Upper lobe of left lung (tissue), 6 donors: Measurements from ENCODE around the gene IL22RA2. TPM values are rescaled to one million over a fixed set of nuclear protein-coding genes. Genes with fewer than 3 reads are reported as not detected.
A peak's percentile ranks its signal among the peaks of the same experiment; 100 is the strongest.

Experiments
- ATAC-seq, 2 donors: fragments of 200-7000 bp; cut with Tn5 transposase; one replicate each; pipeline ENCODE4 v1.9.1; 2022; ENCODE audit warnings: mild to moderate bottlenecking in 2 of 2, moderate library complexity in 2 of 2; ENCODE audit not compliant: low FRiP score in 2 of 2
- DNase-seq, 2 donors: peaks; one replicate each; pipeline ENCODE4 v3.0.0-alpha.2; 2019 to 2020
- H3K27ac ChIP-seq, 4 donors: fragments of 200-600 bp; sonication (generic); one replicate each; pipeline ENCODE4 v1.5.1; 2016 to 2019
- H3K27me3 ChIP-seq, 4 donors: fragments of 200-600 bp; sonication (generic); one replicate each; pipeline ENCODE4 v1.5.1; 2017 to 2019
- H3K36me3 ChIP-seq, 4 donors: fragments of 200-600 bp; sonication (generic); one replicate each; pipeline ENCODE4 v1.5.1; 2016 to 2019
- H3K4me1 ChIP-seq, 4 donors: fragments of 200-600 bp; sonication (generic); one replicate each; pipeline ENCODE4 v1.5.1; 2018 to 2019
- H3K4me3 ChIP-seq, 4 donors: fragments of 200-600 bp; sonication (generic); one replicate each; pipeline ENCODE4 v1.5.1; 2017 to 2019; ENCODE audit warnings: mild to moderate bottlenecking in 2 of 4, moderate library complexity in 1 of 4
- H3K9me3 ChIP-seq, 4 donors: fragments of 200-600 bp; sonication (generic); one replicate each; pipeline ENCODE4 v1.5.1; 2018 to 2019
- CTCF ChIP-seq, 6 experiments: fragments of 450-650 bp in 4 of 6; fragments of 200-600 bp in 2 of 6; sonication (generic) in 2 of 6; IDR thresholded peaks; one replicate each; pipeline ENCODE4 v1.5.1; 2016 to 2019; ENCODE audit warnings: antibody characterized with exemption in 6 of 6
- EP300 ChIP-seq, 4 donors: sonication (generic); formaldehyde crosslinking; IDR thresholded peaks; one replicate each; pipeline ENCODE4 v1.5.1; 2017; ENCODE audit warnings: antibody characterized with exemption in 4 of 4, control low read depth in 2 of 4
- POLR2A ChIP-seq, 4 donors: fragments of 450-650 bp; IDR thresholded peaks; one replicate each; pipeline ENCODE4 v1.5.1; 2016 to 2017; ENCODE audit warnings: antibody characterized with exemption in 4 of 4, mild to moderate bottlenecking in 2 of 4
- POLR2AphosphoS5 ChIP-seq, 2 donors: sonication (generic); formaldehyde crosslinking; IDR thresholded peaks; one replicate each; pipeline ENCODE4 v1.5.1; 2017; ENCODE audit warnings: antibody characterized with exemption in 2 of 2
- WGBS, 2 donors: methylation state at CpG; one replicate each; pipeline ENCODE4 v1.1.5; 2017 to 2018; 5-methylcytosine and 5-hydroxymethylcytosine counted together
- total RNA-seq, 6 donors: library from RNA; depleted of rRNA in 4 of 6; stranded (reverse); fragments of >200 nt in 4 of 6; gene quantifications; one replicate each; pipeline versions ENCODE4 v1.1.0 to v1.2.1, GENCODE V29; 2016 to 2021
- donor health status: DM: no; HTN: no; CAD: no; lungs with moderate emphysema.
- donor health status: DM: no; HTN: yes; CAD: no; lungs with severe emphysema.

IL22RA2 gene
- total RNA-seq, 6 donors from 2014 or later, result not detected

DNA sequence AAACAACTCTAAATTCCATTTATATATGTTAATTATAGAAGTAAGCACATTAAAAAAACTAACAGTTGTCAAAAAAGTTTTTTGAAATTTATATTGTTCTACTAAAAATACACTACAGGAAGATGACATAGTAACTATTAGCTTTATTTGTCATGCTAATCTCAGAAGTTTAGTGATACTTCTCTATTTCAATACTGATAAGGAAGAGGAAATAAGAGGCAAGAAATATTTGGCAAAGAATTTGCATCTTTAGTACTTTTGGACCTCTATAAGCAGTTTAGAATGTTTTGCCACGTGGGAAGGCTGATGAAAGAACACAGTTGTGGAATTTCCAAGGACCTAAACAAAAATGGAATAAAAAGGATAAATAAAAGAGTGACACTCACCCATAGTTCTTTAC lies 33.1 kb upstream of the IL22RA2 start:
- Histone ChIP-seq H3K27me3 (no peaks in the 10 kb centered on the region), H3K9me3 (no peaks in the 10 kb centered on the region), H3K36me3 (peaks cover 22 to 72% (median 44%) of the 10 kb centered on the region in 4 donors), H3K4me1 (peaks cover 37 to 67% (median 57%) of the 10 kb centered on the region in 4 donors), H3K4me3 (no peak overlapping the region), H3K27ac (peak overlapping the region in 1 of 4 donors; percentile 69)
- DNase-seq (no peak), ATAC-seq (no peak)
- TF ChIP-seq POLR2AphosphoS5 (IDR thresholded peaks at IDR 0.05), result no peak
- no peak for TF ChIP-seq POLR2A (IDR thresholded peaks at IDR 0.05)
- no peak for TF ChIP-seq EP300 (IDR thresholded peaks at IDR 0.05)
- no peak for TF ChIP-seq CTCF (IDR thresholded peaks at IDR 0.05)
- WGBS, 2 donors, result 9 to 11% methylated on average over 1 of the region's 1 CpG

DNA sequence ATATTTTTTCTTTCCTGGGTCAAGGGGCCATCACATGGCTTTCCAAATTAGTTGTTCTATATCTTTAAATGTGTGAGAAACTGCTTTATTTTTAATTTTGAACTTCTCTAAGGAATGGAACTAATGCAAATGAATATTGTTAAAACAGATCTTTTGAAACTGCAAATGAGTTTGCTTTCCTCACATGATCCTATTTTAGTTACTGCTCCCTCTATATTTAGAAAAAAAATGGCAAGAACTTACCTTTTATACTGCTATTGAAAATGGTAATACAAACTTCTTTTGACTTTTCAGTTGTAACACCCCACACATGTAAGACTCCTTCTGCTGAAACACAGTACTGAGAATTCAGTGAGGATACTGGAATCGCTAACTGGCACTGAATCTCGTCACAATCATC lies 29.8 kb upstream of the IL22RA2 start:
- H3K27ac ChIP-seq, result no peak overlapping the region
- H3K4me1 ChIP-seq, result peaks cover 35 to 50% (median 42%) of the 10 kb centered on the region in 4 donors
- no peak for DNase-seq
- no peaks in the 10 kb centered on the region for H3K9me3 ChIP-seq
- WGBS, 2 donors, result 94 to 99% methylated on average over 2 of the region's 2 CpGs
- no peak overlapping the region for H3K4me3 ChIP-seq
- no peak for ATAC-seq
- H3K27me3 ChIP-seq, result no peaks in the 10 kb centered on the region
- TF ChIP-seq POLR2A (IDR thresholded peaks at IDR 0.05), result no peak
- no peak for TF ChIP-seq CTCF (IDR thresholded peaks at IDR 0.05)
- no peak for TF ChIP-seq POLR2AphosphoS5 (IDR thresholded peaks at IDR 0.05)
- TF ChIP-seq EP300 (IDR thresholded peaks at IDR 0.05), result no peak
- peaks cover 36 to 91% (median 60%) of the 10 kb centered on the region in 4 donors for H3K36me3 ChIP-seq

GRCh38 chr6:137202078-137202477 lies 28.6 kb upstream of the IL22RA2 start:
- H3K27ac ChIP-seq, result no peak overlapping the region
- peaks cover 41 to 93% (median 70%) of the 10 kb centered on the region in 4 donors for H3K36me3 ChIP-seq
- WGBS, 2 donors, result 69 to 73% methylated on average over 6 of the region's 6 CpGs
- ATAC-seq (no peak), DNase-seq (peak in 1 of 2 donors; percentile 7)
- no peak overlapping the region for H3K4me3 ChIP-seq
- no peaks in the 10 kb centered on the region for H3K27me3 ChIP-seq
- H3K9me3 ChIP-seq, result no peaks in the 10 kb centered on the region
- TF ChIP-seq POLR2AphosphoS5 (IDR thresholded peaks at IDR 0.05) (no peak), CTCF (IDR thresholded peaks at IDR 0.05) (peak in 2 of 6 experiments; percentile 15)
- H3K4me1 ChIP-seq, result peaks cover 31 to 47% (median 35%) of the 10 kb centered on the region in 4 donors

GRCh38 chr6:137201006-137201405 lies 27.6 kb upstream of the IL22RA2 start:
- ATAC-seq (no peak), DNase-seq (no peak)
- peak overlapping the region in 2 of 4 donors; percentile 42 to 48 for H3K27ac ChIP-seq
- TF ChIP-seq POLR2A (IDR thresholded peaks at IDR 0.05) (no peak), CTCF (IDR thresholded peaks at IDR 0.05) (no peak), EP300 (IDR thresholded peaks at IDR 0.05) (no peak), POLR2AphosphoS5 (IDR thresholded peaks at IDR 0.05) (no peak)
- no peaks in the 10 kb centered on the region for H3K9me3 ChIP-seq
- H3K27me3 ChIP-seq, result no peaks in the 10 kb centered on the region
- peaks cover 41 to 88% (median 68%) of the 10 kb centered on the region in 4 donors for H3K36me3 ChIP-seq
- 92 to 97% methylated on average over 1 of the region's 1 CpG for WGBS, 2 donors
- H3K4me3 ChIP-seq, result no peak overlapping the region
- H3K4me1 ChIP-seq, result peaks cover 22 to 38% (median 28%) of the 10 kb centered on the region in 4 donors

- no peak for TF ChIP-seq POLR2A (IDR thresholded peaks at IDR 0.05)
- peak in 1 of 4 donors; percentile 64 for TF ChIP-seq EP300 (IDR thresholded peaks at IDR 0.05)
- no peak for TF ChIP-seq CTCF (IDR thresholded peaks at IDR 0.05)
- TF ChIP-seq POLR2AphosphoS5 (IDR thresholded peaks at IDR 0.05), result no peak
- peak overlapping the region in 3 of 4 donors; percentile 18 to 57 (median 48) for H3K27ac ChIP-seq
- no peaks in the 10 kb centered on the region for H3K27me3 ChIP-seq
- no peak for ATAC-seq
- no peak overlapping the region for H3K4me3 ChIP-seq
- H3K36me3 ChIP-seq, result peaks cover 36 to 81% (median 62%) of the 10 kb centered on the region in 4 donors
- peaks cover 15 to 34% (median 28%) of the 10 kb centered on the region in 4 donors for H3K4me1 ChIP-seq
- WGBS, 2 donors, result 70 to 73% methylated on average over 4 of the region's 4 CpGs
- peak in 1 of 2 donors; percentile 54 for DNase-seq
- H3K9me3 ChIP-seq, result no peaks in the 10 kb centered on the region
These were observed 26.8 kb upstream of the IL22RA2 start for GRCh38 chr6:137200288-137200687.
